GM12878 (cell line): ENCODE results near the gene PGK2. TPM values are rescaled to one million over a fixed set of nuclear protein-coding genes. Genes with fewer than 3 reads are reported as not detected.

Source experiments
- BHLHE40 ChIP-seq, 2 experiments: fragments of 450-650 bp in 1 of 2; IDR thresholded peaks; 2 replicates each; pipeline ENCODE4 v1.6.1; 2011 to 2017; ENCODE audit warnings: low read depth in 2 of 2, borderline replicate concordance in 1 of 2, improper control_type of control experiment in 1 of 2, low read length in 1 of 2, mild to moderate bottlenecking in 1 of 2
- CHD2 ChIP-seq: IDR thresholded peaks from 2 replicates; pipeline ENCODE4 v1.6.1; 2011; ENCODE audit warnings: low read depth, low read length, improper control_type of control experiment, borderline replicate concordance
- HCFC1 ChIP-seq: fragments of 150-350 bp; IDR thresholded peaks from 2 replicates; pipeline ENCODE4 v1.6.1; 2014; ENCODE audit warnings: low read length
- HDAC6 ChIP-seq: fragments of 200-600 bp; sonication (generic); IDR thresholded peaks from one replicate; pipeline ENCODE4 v1.8.0; 2017; ENCODE audit warnings: antibody characterized with exemption; ENCODE audit not compliant: unreplicated experiment
- IKZF2 ChIP-seq, 2 experiments: fragments of 450-650 bp; IDR thresholded peaks; 2 replicates each; pipeline ENCODE4 v1.6.1; 2017; ENCODE audit warnings: mild to moderate bottlenecking in 2 of 2, moderate library complexity in 2 of 2
- MTA2 ChIP-seq: fragments of 450-650 bp; IDR thresholded peaks from 2 replicates; pipeline ENCODE4 v1.6.1; 2016; ENCODE audit warnings: low read depth, mild to moderate bottlenecking, moderate library complexity
- NBN ChIP-seq: fragments of 450-650 bp; IDR thresholded peaks from 2 replicates; pipeline ENCODE4 v1.6.1; 2016
- POLR2A ChIP-seq: IDR thresholded peaks from 2 replicates; pipeline ENCODE4 v1.6.1; 2011; ENCODE audit warnings: low read depth, mild to moderate bottlenecking, low read length
- RELB ChIP-seq: fragments of 450-650 bp; IDR thresholded peaks from 2 replicates; pipeline ENCODE4 v1.6.1; 2017; ENCODE audit warnings: low read depth, mild to moderate bottlenecking, moderate library complexity
- TCF3 ChIP-seq: IDR thresholded peaks from 2 replicates; pipeline ENCODE4 v1.6.1; 2012; ENCODE audit warnings: low read depth, mild to moderate bottlenecking, low read length, borderline replicate concordance; ENCODE audit not compliant: insufficient read depth
- USF2 ChIP-seq: IDR thresholded peaks from 2 replicates; pipeline ENCODE4 v1.6.1; 2011; ENCODE audit warnings: low read depth, low read length, improper control_type of control experiment, borderline replicate concordance
- polyA plus RNA-seq, 11 experiments: library from polyadenylated mRNA; depleted of rRNA in 4 of 11; unstranded in 6 of 11; stranded (reverse) in 5 of 11; fragments of >200 nt; fragmentation: Nextera tagmentation in 4 of 11; fragmentation: Illumina TruSeq in 1 of 11; extraction: Ambion mirVana in 4 of 11; extraction: Trizol in 1 of 11; gene quantifications; 1 replicate in 1 of 11; 2 replicates in 10 of 11; pipeline versions ENCODE4 v1.2.1 to v1.2.3, GENCODE V29; 2011 to 2016; ENCODE audit warnings: inconsistent platforms in 2 of 11, missing spikeins in 2 of 11, low read depth in 1 of 11
- total RNA-seq, 4 experiments: library from RNA; depleted of rRNA in 3 of 4; stranded (reverse); fragments of >200 nt in 3 of 4; fragmentation: Illumina TruSeq in 1 of 4; extraction: Trizol in 1 of 4; gene quantifications; 2 replicates each; pipeline versions ENCODE4 v1.2.1 to v1.2.3, GENCODE V29; 2013 to 2021
- TF ChIP-seq, protein P1 (sequence below): IDR thresholded peaks from 2 replicates; pipeline ENCODE4 v1.6.1; 2012; ENCODE audit warnings: improper control_type of control experiment, low read depth, low read length; ENCODE audit not compliant: insufficient replicate concordance

The PGK2 gene
- total and polyA plus RNA-seq, 10 of the 15 experiments (the other 5 are each of a cell fraction or from before 2014, with no cell fraction given) = not detected

GRCh38 chr6:49826743-49827406 lies 39.8 kb upstream of the PGK2 start (continued):
- TF ChIP-seq USF2 (no peak), MTA2 (peak; percentile 56), BHLHE40 (IDR thresholded peaks at IDR 0.05; ENCODE audit: borderline replicate concordance in 1 of 2, low read depth in 2 of 2, low read length in 1 of 2) (no peak), TCF3 (no peak), HCFC1 (no peak), POLR2A (no peak), HDAC6 (no peak), CHD2 (no peak), RELB (no peak), NBN (0 out of 2 replicates have a peak, but pooled peaks have one; percentile 43), IKZF2 (IDR thresholded peaks at IDR 0.05) (peak; percentile 38 to 45; a peak in 3 of 4 replicates)
- TF ChIP-seq, protein P1, sequence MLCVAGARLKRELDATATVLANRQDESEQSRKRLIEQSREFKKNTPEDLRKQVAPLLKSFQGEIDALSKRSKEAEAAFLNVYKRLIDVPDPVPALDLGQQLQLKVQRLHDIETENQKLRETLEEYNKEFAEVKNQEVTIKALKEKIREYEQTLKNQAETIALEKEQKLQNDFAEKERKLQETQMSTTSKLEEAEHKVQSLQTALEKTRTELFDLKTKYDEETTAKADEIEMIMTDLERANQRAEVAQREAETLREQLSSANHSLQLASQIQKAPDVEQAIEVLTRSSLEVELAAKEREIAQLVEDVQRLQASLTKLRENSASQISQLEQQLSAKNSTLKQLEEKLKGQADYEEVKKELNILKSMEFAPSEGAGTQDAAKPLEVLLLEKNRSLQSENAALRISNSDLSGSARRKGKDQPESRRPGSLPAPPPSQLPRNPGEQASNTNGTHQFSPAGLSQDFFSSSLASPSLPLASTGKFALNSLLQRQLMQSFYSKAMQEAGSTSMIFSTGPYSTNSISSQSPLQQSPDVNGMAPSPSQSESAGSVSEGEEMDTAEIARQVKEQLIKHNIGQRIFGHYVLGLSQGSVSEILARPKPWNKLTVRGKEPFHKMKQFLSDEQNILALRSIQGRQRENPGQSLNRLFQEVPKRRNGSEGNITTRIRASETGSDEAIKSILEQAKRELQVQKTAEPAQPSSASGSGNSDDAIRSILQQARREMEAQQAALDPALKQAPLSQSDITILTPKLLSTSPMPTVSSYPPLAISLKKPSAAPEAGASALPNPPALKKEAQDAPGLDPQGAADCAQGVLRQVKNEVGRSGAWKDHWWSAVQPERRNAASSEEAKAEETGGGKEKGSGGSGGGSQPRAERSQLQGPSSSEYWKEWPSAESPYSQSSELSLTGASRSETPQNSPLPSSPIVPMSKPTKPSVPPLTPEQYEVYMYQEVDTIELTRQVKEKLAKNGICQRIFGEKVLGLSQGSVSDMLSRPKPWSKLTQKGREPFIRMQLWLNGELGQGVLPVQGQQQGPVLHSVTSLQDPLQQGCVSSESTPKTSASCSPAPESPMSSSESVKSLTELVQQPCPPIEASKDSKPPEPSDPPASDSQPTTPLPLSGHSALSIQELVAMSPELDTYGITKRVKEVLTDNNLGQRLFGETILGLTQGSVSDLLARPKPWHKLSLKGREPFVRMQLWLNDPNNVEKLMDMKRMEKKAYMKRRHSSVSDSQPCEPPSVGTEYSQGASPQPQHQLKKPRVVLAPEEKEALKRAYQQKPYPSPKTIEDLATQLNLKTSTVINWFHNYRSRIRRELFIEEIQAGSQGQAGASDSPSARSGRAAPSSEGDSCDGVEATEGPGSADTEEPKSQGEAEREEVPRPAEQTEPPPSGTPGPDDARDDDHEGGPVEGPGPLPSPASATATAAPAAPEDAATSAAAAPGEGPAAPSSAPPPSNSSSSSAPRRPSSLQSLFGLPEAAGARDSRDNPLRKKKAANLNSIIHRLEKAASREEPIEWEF = no peak
